Stimulated activated naive CD8-positive, alpha-beta T cell treated with anti-CD3 and anti-CD28 coated beads, Interleukin-15, Interleukin-2, amounts not matched to agents 100 U/mL and 50 U/mL, for 24 hours (primary cell): ENCODE measurements around the gene LGMN.
"Not testable (repeated sequence)": the region's sequence is repeated elsewhere in the genome, so short reads cannot be mapped to it uniquely, and the experiment has no call there.

Source experiments
- ATAC-seq: fragments of 150-1000 bp; cut with Tn5 transposase; one replicate; pipeline ENCODE4 v1.10.0; 2021
- DNase-seq: peaks from one replicate; pipeline ENCODE4 v3.0.0; 2021

The LGMN gene

DNA sequence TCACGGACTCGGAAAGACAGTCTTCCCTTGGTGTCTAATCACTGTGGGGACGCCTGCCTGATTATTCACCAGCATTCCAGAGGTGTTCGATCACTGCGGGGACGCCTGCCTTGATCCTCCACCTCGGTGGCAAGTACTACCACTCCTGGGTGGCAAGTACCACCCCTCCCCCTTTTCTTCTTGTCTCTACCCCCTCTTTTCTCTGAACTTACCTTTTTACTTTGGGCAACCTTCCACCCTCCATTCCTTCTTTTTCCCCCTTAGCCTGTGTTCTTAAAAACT, 12.0 kb upstream of the LGMN start:
- DNase-seq (no peak), ATAC-seq (no peak)

DNA sequence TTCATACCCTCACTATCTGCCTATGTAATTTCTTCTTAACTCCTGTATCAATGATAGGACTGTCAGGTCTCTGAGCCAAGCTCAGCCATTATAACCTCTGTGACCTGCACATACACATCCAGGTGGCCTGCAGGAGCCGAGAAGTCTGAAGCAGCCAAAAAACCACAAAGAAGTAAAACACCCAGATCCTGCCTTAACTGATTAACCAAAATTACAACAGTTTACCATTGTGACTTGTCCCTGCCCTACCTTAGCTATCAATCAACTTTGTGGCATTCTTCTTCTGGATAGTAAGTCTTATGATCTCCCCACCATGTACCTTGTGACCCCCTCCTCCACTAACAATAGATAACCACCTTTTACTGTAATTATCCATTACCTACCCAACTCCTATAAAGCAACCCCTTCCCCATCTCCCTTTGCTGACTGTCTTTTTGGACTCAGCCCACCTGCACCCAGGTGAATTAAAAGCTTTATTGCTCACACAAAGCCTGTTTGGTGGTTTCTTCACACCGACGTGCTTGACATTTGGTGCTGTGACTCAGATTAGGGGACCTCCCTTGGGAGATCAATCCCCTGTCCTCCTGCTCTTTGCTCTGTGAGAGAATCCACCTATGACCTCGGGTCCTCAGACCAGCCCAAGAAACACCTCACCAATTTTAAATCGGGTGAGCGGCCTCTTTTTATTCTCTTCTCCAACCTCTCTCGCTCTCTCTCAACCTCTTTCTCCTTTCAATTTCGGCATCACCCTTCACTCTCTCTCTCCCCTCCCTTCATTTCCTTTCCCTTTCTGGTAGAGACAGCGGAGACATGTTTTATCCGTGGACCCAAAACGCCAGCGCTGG, 11.5 kb upstream of the LGMN start:
- DNase-seq, result peak; percentile 45
- peak; percentile 55 for ATAC-seq

DNA sequence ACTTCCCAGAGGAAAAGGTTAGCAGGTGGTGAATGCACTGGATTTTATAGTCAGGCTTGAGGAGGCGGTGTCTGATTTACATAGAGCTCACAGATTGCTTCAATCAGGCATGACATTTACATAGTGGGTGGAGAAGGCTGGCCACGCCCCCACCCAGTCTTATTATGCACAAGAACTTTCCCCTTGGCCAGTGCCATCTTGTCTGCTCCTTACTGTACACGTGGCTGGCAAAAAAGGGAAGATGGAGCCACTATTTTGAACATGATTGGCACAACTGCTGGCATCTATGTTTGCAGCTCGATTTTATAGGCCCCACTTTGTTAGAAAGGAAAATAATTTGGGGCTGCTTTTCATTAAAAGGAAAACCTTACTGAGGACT, 10.9 kb upstream of the LGMN start:
- ATAC-seq (no peak), DNase-seq (peak; percentile 36)

DNA sequence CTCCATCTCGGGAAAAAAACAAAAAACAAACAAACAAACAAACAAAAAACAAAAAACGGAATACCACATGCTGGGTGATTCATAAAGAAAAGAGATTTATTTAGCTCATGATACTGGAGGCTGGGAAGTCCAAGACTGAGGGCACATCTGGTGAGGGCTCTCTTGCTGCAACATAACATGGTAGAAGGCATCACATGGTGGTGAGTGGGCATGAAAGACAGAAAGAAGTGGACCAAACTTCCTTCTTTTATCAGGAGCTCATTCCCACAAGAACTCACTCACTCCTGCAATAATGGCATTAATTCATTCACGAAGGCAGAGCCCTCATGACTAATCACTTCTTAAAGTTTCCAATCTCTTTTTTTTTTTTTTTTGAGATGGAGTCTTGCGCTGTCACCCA, 8.0 kb upstream of the LGMN start:
- DNase-seq, result no peak
- no peak for ATAC-seq

GRCh38 chr14:92755495-92755894, 7.1 kb upstream of the LGMN start:
- DNase-seq (no peak), ATAC-seq (no peak)

DNA sequence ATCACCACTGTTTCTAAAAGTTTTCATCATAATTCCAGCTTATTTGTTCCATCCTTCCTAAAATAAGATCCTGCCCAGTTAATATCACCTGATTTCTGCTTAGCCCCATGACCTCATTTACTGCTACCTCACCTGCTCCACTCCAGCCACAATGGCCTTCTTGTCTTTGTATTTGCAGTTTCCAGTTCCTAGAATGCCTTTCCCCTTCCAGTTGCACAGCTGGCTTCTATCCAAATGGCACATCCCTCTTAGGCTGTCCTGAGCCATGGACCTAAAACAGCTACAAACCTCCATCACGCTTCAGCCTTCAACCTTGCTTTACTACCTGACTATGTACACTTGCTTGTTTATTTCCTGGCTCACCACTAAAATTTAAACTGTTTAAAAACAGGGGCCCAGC, 6.5 kb upstream of the LGMN start:
- DNase-seq, result no peak
- no peak for ATAC-seq

DNA sequence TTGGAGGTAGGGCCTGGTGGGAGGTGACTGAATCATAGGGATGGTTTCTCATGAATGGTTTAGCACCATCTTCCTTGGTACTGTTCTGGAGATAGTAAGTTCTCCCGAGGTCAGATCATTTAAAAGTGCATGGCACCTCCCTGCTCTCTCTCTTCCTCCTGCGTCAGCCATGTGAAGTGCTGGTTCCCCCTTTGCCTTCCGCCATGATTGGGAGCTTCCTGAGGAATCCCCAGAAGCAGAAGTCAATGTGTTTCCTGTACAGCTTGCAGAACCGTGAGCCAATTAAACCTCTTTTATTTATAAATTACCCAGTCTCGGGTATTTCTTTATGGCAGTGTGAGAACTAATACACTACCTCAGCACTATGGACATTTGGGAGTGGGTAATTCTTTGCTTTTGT, 4.8 kb upstream of the LGMN start:
- DNase-seq, result no peak
- no peak for ATAC-seq

DNA sequence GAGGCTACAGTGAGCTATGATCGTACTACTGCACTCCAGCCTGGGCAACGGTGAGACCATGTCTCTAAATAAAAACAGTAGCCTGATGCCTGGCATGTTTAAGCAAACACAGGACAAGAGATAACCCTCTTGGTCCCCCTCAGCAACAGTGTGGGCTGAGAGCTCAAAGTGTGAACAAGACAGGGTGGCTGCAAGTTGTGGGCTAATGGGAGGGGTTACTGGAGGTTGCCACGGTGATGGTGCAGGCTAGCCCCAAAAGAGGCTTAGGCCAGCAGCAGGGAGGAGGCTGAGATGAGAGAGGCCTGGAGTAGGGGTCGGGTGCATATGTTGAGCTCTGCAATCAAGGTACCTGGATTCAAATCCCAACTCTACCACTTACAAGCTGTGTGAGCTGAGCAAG, 3.4 kb upstream of the LGMN start:
- ATAC-seq (no peak), DNase-seq (no peak)

GRCh38 chr14:92750994-92751400, 2.6 kb upstream of the LGMN start:
- DNase-seq, result no peak
- ATAC-seq, result no peak

DNA sequence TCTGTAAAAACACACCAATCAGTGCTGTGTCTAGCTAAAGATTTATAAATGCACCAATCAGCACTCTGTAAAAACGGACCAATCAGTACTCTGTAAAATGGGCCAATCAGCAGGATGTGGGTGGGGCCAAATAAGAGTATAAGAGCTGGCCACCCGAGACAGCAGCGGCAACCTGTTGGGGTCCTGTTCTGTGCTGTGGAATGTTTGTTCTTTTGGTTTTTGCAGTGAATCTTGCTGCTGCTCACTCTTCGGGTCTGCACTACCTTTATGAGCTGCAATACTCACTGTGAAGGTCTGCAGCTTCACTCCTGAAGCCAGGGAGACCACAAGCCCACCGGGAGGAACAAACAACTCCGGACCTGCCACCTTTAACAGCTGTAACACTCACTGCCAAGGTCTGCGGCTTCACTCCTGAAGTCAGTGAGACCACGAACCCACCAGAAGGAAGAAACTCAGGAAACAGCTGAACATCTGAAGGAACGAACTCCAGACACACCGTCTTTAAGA, 1.8 kb upstream of the LGMN start:
- ATAC-seq, result not testable (repeated sequence)
- peak; percentile 31 for DNase-seq

GRCh38 chr14:92747701-92748258, 647 bp downstream of the LGMN start:
- DNase-seq (no peak), ATAC-seq (peak; percentile 5)

DNA sequence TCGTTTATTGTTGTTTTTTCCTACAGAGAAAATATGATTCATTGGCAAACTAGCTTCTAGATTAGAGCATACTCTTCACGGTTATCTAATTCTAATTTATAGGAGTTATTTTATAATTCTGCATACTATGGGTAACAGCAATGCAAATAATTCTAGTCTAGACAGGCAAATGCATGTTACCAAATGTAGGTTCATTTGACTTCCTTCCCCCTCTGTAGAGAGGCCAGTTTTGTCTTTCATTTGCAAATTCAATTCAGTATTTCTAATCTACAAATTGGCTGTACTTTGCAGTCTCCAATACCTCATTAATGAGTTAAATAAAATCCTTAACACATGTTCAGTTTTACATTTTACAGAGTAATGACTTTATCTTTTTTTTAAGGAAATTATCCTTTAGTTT, 4.2 kb downstream of the LGMN start:
- DNase-seq, result no peak
- ATAC-seq, result no peak

DNA sequence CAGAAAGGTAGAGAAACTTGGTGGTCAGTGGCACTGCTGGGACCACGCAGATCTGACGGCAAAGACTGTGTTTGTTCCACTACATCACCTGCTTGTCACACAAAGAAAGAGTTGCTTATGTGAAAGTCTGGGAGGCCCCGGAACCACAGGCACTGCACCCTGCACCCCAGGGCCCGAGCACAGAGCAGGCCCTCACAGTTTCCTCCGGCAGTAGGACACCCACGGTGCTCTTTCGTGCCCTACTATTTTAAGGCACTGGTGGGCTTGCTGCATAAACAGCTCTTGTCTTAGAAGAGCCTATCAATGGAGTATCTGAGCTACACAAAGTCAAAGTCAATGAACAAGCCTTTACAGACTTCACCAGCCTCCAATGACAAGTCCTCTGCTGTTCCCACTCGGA, 8.0 kb downstream of the LGMN start:
- DNase-seq (no peak), ATAC-seq (no peak)

DNA sequence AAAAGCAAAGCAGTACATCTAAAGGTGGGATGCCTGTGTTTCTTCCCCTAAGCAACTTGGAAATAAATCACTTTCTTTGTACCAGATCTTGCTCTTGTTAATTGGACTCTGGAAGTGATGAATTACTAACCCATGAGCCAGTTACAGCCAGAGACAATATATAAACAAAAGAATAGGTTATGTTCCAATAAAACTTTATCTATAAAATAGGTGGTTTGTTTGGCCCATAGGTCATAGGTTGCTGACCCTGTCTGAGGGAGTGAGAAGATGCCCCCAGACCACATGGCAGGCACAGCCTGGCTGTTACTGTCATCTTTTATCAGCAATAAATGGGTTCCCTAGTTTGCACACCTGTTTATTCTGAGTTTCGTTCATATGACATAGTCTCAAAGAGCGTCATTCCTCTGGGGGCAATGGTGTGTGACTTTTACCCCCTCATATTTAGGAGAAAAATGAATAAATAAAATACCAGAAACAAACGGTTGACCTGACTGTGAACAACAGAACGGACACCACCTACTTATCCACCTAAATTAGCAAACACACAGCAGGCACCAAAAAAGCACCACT, 10.7 kb downstream of the LGMN start:
- ATAC-seq (no peak), DNase-seq (no peak)

GRCh38 chr14:92737206-92737605, 11.2 kb downstream of the LGMN start:
- no peak for ATAC-seq
- no peak for DNase-seq

DNA sequence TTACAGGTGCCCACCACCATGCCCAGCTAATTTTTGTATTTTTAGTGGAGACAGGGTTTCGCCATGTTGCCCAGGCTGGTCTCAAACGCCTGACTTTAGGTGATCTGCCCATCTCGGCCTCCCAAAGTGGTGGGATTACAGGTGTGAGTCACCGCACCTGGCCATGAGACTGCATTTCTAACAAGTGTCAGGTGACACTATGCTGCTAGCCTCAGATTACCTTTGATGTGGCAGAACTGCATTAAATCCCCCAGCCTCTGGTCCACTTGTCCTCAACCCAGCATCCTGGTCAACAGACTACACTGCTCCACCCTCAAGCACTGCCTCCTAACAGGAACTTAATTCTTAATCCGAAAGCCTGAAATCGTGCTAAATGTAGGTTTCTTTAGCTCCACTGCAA, 13.1 kb downstream of the LGMN start:
- ATAC-seq, result no peak
- DNase-seq, result no peak

GRCh38 chr14:92734618-92735017, 13.8 kb downstream of the LGMN start:
- no peak for DNase-seq
- no peak for ATAC-seq

- ATAC-seq (no peak), DNase-seq (no peak)
Measured at GRCh38 chr14:92733007-92733406, 15.4 kb downstream of the LGMN start.

DNA sequence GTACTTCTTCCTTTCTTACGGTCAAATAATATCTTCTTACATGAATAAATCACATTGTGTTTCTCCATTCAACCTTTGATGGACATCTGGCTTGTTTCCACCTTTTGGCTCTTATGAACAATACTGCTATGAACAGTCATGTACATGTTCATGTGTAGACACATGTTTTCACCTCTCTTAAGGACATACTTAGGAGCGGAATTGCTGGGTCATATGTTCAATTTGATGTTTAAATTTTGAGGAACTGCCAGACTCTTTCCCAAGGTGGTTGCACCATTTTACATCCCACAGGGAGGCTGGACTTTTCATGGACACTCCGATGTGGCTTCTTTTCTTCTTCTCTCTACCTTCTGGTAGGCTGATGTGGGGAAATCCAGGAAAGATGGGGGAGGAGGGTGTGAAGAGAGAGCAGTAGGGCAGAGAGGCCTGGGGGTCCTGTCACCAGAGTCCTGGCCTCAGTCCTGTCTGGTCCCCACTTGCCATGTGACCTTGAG, 16.8 kb downstream of the LGMN start:
- ATAC-seq, result no peak
- DNase-seq, result no peak

DNA sequence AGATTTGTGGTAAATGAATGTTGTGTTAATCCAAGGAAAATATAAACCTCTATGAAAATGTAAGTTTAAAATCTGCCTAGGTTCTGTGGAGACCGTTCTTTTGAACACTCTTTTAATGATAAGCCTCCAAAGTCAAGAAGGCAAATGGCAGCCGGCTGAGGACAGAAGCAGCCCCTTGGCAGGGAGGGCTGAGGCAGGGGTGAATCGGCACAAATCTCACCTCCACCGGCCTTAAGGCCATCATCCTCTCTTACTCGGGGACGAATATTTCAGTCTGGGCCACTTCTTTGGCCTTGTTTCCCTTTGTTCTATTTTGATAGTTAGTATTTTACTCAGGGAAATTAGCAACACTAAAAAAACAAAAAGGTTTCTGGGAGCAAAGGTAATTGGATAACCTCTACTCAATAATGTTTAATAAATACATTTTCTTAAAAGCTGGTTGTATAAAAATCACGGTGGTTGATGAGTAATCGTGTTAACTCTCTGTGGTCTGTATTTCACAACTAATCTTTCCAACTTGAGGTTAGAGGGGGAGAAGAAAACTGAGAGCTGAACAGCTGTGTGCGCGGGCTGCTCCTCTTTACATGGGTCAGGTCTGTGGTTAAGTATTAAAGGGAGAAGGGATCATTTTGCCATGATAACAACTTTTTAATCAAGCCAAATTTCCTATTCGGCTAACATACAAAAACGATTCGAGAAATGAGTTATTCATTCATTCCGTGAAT, 18.6 kb downstream of the LGMN start:
- peak; percentile 80 for ATAC-seq
- DNase-seq, result peak; percentile 48

DNA sequence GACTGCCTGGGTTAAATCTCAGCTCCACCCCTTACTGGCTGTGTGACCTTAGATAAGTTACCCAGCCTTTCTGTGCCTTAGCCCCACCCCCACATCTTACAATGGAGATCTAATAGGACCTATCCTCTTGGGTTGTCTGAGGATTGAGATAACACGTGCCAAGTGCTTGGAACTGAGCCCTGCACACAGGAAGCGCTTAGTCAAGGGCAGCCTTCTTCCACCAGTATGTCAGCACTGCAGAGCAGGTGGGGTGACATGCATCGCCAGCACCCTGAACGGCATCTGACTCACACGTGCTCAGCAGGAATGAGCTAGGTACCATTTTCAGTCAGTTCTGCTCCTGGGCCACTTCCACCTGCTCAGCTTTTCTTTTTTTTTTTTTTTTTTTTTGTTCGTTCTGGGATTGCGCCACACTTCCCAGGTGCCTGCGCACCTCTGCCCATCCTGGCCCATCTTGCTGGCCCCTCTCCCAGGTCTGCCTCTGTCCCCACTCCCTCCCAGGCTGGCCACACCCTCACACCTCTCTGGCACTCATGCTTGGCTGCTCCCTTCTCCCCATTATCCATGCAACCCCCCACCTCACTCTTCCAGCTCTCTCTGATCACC, 19.6 kb downstream of the LGMN start:
- DNase-seq, result peak; percentile 41
- peak; percentile 78 for ATAC-seq

- DNase-seq (no peak), ATAC-seq (no peak)
Measured at GRCh38 chr14:92726933-92727262, 21.5 kb downstream of the LGMN start.
